Measurements from ENCODE around the gene C20orf204.

Gene C20orf204

DNA sequence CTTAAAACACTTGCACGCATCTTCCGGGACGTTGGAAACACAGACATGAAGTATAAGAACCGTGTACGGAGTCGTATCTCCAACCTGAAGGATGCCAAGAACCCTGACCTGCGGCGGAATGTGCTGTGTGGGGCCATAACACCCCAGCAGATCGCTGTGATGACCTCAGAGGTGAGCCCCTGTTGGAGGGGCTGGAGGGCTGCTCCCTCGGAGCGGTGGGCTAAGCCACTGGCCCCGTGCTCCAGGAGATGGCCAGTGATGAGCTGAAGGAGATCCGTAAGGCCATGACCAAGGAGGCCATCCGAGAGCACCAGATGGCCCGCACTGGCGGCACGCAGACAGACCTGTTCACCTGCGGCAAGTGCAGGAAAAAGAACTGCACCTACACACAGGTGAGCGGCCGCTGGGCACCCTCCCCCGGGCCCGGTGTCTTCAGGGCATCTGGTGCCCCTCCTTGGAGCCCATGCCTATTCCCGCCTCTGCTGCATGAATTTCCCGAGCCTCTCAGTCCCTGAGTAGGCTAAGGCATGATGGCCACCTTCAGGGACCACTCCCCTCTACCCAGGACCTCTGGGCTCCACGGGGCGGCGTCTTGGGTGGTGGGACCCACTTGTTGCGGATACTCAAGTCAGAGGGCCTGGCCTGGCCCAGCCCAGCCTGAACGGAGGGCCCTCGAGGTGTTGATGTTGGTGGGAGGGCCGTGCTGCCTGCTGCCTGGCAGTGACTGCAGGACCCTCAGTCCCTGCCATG lies 34.4 kb downstream of the C20orf204 start:
- Histone ChIP-seq H3K27ac (ENCODE audit: low read depth, low read length) (no peak overlapping the region), H3K4me1 (ENCODE audit: control insufficient read depth in 5 of 5, insufficient read depth in 5 of 5, low read length in 5 of 5) (peaks cover 0 to 19% (median 0%) of the 10 kb centered on the region in 5 donors), H3K36me3 (ENCODE audit: control insufficient read depth in 5 of 5, insufficient read depth in 5 of 5, low read length in 5 of 5) (peaks cover 0 to 33% (median 22%) of the 10 kb centered on the region in 5 donors), H3K4me3 (ENCODE audit: low read depth in 1 of 5, low read length in 5 of 5) (no peak overlapping the region), H3K9me3 (ENCODE audit: control insufficient read depth in 5 of 5, low read length in 5 of 5) (no peaks in the 10 kb centered on the region), H3K9ac (ENCODE audit: low read length in 5 of 5) (no peak overlapping the region), H3K27me3 (ENCODE audit: control insufficient read depth in 5 of 5, insufficient read depth in 4 of 5, low read length in 5 of 5) (peaks cover 0 to 6% (median 0%) of the 10 kb centered on the region in 5 donors)

DNA sequence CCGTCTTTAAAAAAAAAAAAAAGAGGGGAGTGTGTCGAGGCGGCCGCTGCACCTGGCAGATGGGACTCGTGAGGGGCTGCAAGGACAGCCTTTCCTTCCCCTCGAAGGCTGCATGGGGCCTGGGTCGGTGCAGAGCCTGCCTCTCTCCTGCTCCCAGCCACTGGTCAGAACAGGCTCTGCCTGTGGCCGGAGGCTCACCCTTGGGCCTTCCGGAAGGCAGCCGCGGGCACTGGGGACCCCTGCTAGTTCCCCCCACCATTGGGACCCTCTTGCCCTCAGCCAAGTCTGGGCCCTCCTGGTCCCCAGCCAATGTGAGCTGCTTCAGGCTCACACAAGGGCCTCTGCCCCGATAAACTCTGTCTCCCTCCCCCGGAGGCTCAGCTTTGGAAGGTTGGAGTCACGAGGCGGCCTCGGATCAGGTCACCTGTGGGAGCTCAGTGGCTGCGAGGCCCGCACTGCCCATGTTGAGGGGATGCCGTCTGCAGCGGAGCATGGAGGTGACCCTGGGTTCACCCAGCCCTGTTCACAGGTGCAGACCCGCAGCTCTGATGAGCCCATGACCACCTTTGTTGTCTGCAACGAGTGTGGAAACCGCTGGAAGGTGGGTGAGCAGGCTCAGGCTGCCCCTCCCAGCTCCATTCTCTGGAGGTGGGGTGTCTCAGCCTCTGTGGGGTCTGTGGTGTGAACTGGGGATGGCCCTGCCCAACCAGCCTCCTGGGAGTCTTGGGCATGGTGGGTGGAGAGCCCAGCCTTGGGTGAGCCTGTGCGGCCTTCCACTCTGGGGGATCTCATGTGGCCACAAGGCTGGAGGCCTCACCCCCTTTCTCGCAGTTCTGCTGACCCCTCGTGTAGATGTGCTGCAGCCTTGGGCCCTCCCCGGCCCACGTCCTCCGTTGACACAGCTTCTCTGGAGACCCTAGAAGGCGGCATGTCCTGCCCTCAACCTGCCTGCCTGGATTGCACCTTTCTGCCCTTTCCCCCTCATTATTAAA lies 35.7 kb downstream of the C20orf204 start:
- no peak overlapping the region for H3K27ac ChIP-seq (ENCODE audit: low read depth, low read length)
- H3K4me3 ChIP-seq (ENCODE audit: low read depth in 1 of 5, low read length in 5 of 5): no peak overlapping the region
- H3K4me1 ChIP-seq (ENCODE audit: control insufficient read depth in 5 of 5, insufficient read depth in 5 of 5, low read length in 5 of 5): peaks cover 0 to 14% (median 6%) of the 10 kb centered on the region in 5 donors
- H3K36me3 ChIP-seq (ENCODE audit: control insufficient read depth in 5 of 5, insufficient read depth in 5 of 5, low read length in 5 of 5): peaks cover 0 to 34% (median 22%) of the 10 kb centered on the region in 5 donors
- H3K27me3 ChIP-seq (ENCODE audit: control insufficient read depth in 5 of 5, insufficient read depth in 4 of 5, low read length in 5 of 5): no peaks in the 10 kb centered on the region
- no peak overlapping the region for H3K9ac ChIP-seq (ENCODE audit: low read length in 5 of 5)
- H3K9me3 ChIP-seq (ENCODE audit: control insufficient read depth in 5 of 5, low read length in 5 of 5): no peaks in the 10 kb centered on the region

DNA sequence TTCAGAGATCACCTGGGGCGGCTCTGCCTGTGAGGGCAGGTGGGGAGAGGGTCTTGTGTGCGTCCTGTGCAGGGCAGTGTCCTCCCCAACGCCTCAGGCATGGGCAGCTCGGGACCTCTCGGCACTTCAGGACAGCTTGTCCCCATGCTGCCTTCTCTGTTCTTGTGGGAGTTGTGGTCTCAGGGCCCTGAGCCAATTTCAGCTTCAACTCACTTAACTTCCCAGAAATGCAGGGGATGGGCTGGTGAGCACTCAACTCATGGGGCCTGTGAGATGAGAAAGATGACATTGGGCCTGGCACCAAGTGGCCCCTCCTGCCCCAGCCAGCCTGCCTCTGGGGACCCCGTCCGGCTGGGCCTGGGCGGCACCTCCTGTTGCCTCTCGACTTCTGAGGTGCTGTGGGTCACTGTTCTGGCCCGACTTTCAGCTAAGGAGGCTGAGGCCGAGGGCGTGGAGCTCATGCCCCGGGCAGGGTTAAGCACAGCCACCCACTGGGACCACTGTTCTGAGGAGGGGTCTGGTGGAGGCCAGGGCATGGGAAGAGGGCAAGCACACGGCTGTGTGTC lies 36.6 kb downstream of the C20orf204 start:
- Histone ChIP-seq H3K4me1 (ENCODE audit: control insufficient read depth in 5 of 5, insufficient read depth in 5 of 5, low read length in 5 of 5) (peaks cover 0 to 22% (median 8%) of the 10 kb centered on the region in 5 donors), H3K27me3 (ENCODE audit: control insufficient read depth in 5 of 5, insufficient read depth in 4 of 5, low read length in 5 of 5) (no peaks in the 10 kb centered on the region), H3K27ac (ENCODE audit: low read depth, low read length) (no peak overlapping the region), H3K9ac (ENCODE audit: low read length in 5 of 5) (no peak overlapping the region), H3K36me3 (ENCODE audit: control insufficient read depth in 5 of 5, insufficient read depth in 5 of 5, low read length in 5 of 5) (peaks cover 0 to 34% (median 22%) of the 10 kb centered on the region in 5 donors), H3K9me3 (ENCODE audit: control insufficient read depth in 5 of 5, low read length in 5 of 5) (no peaks in the 10 kb centered on the region), H3K4me3 (ENCODE audit: low read depth in 1 of 5, low read length in 5 of 5) (no peak overlapping the region)

DNA sequence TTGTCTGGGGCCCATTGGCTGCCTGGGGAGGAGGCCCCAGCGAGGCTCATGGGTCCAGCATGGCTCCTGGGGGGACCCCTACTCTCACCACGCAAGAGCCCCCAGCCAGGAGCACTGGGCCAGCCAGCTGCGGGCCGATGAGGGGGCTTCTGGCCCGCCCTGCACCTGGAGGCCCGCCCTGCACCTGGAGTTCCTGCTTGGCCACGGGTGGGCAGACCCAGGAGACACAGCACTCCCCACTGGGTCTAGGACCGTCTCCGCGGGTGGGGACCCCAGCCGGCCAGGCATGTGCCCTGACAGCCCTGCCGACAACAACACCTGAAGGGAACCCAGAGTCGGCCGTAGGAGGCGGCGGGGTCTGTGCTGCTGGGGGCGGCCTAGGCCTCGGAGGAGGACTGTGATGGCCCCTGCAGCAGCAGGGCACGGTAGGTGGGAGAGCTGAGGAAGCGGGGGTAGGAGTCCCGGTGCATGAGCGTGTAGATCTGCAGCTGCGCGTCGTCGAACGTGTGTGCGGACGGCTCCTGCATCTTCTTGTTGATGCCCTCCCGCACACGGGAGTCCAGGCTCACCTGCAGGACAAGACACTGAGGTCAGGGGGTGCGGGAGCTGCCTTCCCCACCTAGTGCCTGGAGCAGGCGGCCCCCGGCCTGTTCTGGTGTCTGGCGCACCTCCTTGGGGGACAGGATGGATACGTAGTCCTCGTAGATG lies 37.6 kb downstream of the C20orf204 start:
- H3K4me1 ChIP-seq (ENCODE audit: control insufficient read depth in 5 of 5, insufficient read depth in 5 of 5, low read length in 5 of 5): peaks cover 0 to 33% (median 18%) of the 10 kb centered on the region in 5 donors
- H3K36me3 ChIP-seq (ENCODE audit: control insufficient read depth in 5 of 5, insufficient read depth in 5 of 5, low read length in 5 of 5): peaks cover 0 to 34% (median 22%) of the 10 kb centered on the region in 5 donors
- H3K9me3 ChIP-seq (ENCODE audit: control insufficient read depth in 5 of 5, low read length in 5 of 5): no peaks in the 10 kb centered on the region
- no peaks in the 10 kb centered on the region for H3K27me3 ChIP-seq (ENCODE audit: control insufficient read depth in 5 of 5, insufficient read depth in 4 of 5, low read length in 5 of 5)
- H3K9ac ChIP-seq (ENCODE audit: low read length in 5 of 5): no peak overlapping the region
- H3K4me3 ChIP-seq (ENCODE audit: low read depth in 1 of 5, low read length in 5 of 5): no peak overlapping the region
- no peak overlapping the region for H3K27ac ChIP-seq (ENCODE audit: low read depth, low read length)

DNA sequence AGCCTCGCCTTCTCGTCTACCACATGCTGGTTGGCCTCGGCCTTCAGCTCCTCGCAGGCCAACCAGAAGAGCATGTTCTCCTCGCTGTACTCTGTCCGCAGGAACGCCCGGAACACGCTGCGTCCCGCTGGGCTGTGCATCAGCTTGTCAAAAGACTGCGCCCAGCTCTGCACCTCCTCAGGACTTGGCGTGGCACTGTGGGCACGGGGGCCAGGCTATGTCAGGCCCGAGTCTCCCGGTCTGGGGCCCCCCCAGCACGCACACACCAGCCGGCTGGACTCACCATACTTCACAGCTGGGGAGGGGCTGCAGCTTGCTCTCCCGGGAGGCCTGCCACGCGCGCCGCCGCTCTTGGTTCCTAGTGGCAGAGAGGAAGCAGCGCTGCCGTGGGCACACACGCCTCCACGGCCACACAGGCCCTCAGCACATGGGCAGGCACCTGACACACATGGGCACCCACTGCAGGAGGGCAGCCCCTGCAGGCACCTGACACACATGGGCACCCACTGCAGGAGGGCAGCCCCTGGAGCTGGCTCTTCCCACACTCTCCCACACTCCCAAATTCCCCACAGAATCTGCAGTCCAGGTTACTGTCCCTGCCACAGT lies 38.3 kb downstream of the C20orf204 start:
- Histone ChIP-seq H3K4me3 (ENCODE audit: low read depth in 1 of 5, low read length in 5 of 5) (no peak overlapping the region), H3K9ac (ENCODE audit: low read length in 5 of 5) (no peak overlapping the region), H3K27ac (ENCODE audit: low read depth, low read length) (no peak overlapping the region), H3K27me3 (ENCODE audit: control insufficient read depth in 5 of 5, insufficient read depth in 4 of 5, low read length in 5 of 5) (no peaks in the 10 kb centered on the region), H3K36me3 (ENCODE audit: control insufficient read depth in 5 of 5, insufficient read depth in 5 of 5, low read length in 5 of 5) (peaks cover 0 to 34% (median 22%) of the 10 kb centered on the region in 5 donors), H3K9me3 (ENCODE audit: control insufficient read depth in 5 of 5, low read length in 5 of 5) (no peaks in the 10 kb centered on the region), H3K4me1 (ENCODE audit: control insufficient read depth in 5 of 5, insufficient read depth in 5 of 5, low read length in 5 of 5) (peaks cover 0 to 39% (median 24%) of the 10 kb centered on the region in 5 donors)

DNA sequence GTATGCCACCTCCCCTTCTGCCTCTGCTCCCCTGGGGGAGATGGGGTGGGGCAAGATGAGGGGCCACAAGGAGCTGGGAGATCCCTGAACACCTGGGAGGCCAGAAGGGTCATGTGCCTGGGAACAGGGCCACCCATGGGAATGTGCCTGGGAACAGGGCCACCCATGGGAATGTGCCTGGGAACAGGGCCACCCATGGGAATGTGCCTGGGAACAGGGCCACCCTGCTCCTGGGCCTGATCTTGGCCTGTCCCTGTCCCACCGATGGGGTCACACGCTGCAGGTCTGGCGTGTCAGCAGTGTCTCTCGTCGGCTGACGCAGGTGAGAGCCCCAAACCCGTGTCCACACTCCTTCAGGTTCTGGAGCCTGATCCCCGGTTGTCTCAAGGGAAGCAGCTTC lies 39.0 kb downstream of the C20orf204 start:
- H3K27ac ChIP-seq (ENCODE audit: low read depth, low read length): no peak overlapping the region
- peaks cover 0 to 36% (median 26%) of the 10 kb centered on the region in 5 donors for H3K4me1 ChIP-seq (ENCODE audit: control insufficient read depth in 5 of 5, insufficient read depth in 5 of 5, low read length in 5 of 5)
- no peak overlapping the region for H3K9ac ChIP-seq (ENCODE audit: low read length in 5 of 5)
- no peaks in the 10 kb centered on the region for H3K27me3 ChIP-seq (ENCODE audit: control insufficient read depth in 5 of 5, insufficient read depth in 4 of 5, low read length in 5 of 5)
- peaks cover 0 to 34% (median 22%) of the 10 kb centered on the region in 5 donors for H3K36me3 ChIP-seq (ENCODE audit: control insufficient read depth in 5 of 5, insufficient read depth in 5 of 5, low read length in 5 of 5)
- no peak overlapping the region for H3K4me3 ChIP-seq (ENCODE audit: low read depth in 1 of 5, low read length in 5 of 5)
- no peaks in the 10 kb centered on the region for H3K9me3 ChIP-seq (ENCODE audit: control insufficient read depth in 5 of 5, low read length in 5 of 5)

DNA sequence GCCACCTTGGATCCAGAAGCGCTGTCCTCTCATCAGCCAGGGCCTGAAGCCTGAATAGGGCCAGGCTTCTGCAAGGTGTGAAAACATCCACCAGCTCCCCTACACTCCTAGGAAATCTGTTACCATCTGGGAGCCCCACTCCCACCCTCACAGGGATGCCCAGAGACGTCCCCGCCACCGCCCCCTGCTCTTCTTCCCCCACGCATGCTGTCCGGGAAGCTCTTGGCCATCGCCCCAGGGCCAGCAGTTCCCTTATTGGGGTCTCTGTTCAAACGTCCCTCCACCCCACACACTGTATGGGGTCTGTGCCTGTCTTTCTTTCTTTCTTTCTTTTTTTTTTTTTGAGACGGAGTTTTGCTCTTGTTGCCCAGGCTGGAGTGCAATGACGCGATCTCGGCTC lies 39.6 kb downstream of the C20orf204 start:
- Histone ChIP-seq H3K27me3 (ENCODE audit: control insufficient read depth in 5 of 5, insufficient read depth in 4 of 5, low read length in 5 of 5) (no peaks in the 10 kb centered on the region), H3K9me3 (ENCODE audit: control insufficient read depth in 5 of 5, low read length in 5 of 5) (no peaks in the 10 kb centered on the region), H3K4me1 (ENCODE audit: control insufficient read depth in 5 of 5, insufficient read depth in 5 of 5, low read length in 5 of 5) (peaks cover 0 to 42% (median 32%) of the 10 kb centered on the region in 5 donors), H3K36me3 (ENCODE audit: control insufficient read depth in 5 of 5, insufficient read depth in 5 of 5, low read length in 5 of 5) (peaks cover 0 to 34% (median 22%) of the 10 kb centered on the region in 5 donors), H3K27ac (ENCODE audit: low read depth, low read length) (no peak overlapping the region), H3K4me3 (ENCODE audit: low read depth in 1 of 5, low read length in 5 of 5) (no peak overlapping the region), H3K9ac (ENCODE audit: low read length in 5 of 5) (no peak overlapping the region)

DNA sequence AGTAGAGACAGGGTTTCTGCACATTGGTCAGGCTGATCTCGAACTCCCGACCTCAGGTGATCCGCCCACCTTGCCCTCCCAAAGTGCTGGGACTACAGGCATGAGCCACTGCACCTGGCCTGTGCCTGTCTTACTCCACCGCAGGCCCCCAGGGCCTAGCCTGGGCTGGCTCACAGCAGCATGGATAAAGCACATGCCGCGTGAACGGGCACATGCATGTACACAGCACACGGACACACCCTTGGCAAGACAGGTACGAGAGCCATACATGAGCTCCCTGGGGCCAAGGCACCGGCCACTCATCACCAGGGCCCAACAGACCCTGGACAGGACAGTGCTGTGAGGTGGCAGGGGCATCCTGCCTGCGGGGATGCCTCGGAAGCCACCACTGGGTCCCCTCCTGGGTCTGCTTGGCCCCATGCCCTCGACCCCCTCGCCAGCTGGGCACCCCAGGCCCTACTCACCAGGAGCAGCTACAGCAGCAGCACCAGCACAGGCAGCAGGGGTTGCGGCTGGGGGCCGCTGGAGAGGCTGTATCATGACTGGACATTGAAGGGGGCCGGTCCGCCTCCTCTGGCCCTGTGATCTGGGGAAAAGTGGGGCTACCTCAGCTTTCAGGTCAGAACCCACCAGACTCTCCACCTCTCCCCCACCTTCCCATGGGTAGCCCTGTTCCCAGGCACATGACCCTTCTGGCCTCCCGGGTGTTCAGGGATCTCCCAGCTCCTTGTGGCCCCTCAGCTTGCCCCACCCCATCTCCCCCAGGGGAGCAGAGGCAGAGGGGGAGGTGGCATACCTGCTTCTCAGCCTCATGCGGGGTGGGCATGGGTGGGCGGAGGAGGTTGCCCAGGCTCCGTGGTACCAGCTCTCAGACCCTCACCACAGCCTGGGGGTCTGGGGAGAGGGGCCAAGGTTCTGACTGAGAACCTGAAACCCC lies 40.3 kb downstream of the C20orf204 start:
- no peaks in the 10 kb centered on the region for H3K9me3 ChIP-seq (ENCODE audit: control insufficient read depth in 5 of 5, low read length in 5 of 5)
- H3K4me1 ChIP-seq (ENCODE audit: control insufficient read depth in 5 of 5, insufficient read depth in 5 of 5, low read length in 5 of 5): peaks cover 0 to 49% (median 35%) of the 10 kb centered on the region in 5 donors
- H3K27me3 ChIP-seq (ENCODE audit: control insufficient read depth in 5 of 5, insufficient read depth in 4 of 5, low read length in 5 of 5): no peaks in the 10 kb centered on the region
- H3K4me3 ChIP-seq (ENCODE audit: low read depth in 1 of 5, low read length in 5 of 5): peak overlapping the region in 3 of 5 donors; percentile 16 to 75 (median 73)
- H3K9ac ChIP-seq (ENCODE audit: low read length in 5 of 5): peak overlapping the region in 3 of 5 donors; percentile 41 to 68 (median 53)
- no peak overlapping the region for H3K27ac ChIP-seq (ENCODE audit: low read depth, low read length)
- peaks cover 0 to 34% (median 22%) of the 10 kb centered on the region in 5 donors for H3K36me3 ChIP-seq (ENCODE audit: control insufficient read depth in 5 of 5, insufficient read depth in 5 of 5, low read length in 5 of 5)
